GM08714 (cell line): ENCODE results near the gene MGAT2.

Experiments
- H3K4me3 ChIP-seq: fragments of 200-500 bp; sonication (Bioruptor generic); 2 replicates; pipeline ENCODE4 v1.5.1; 2014; ENCODE audit warnings: mild to moderate bottlenecking, low read length, inconsistent platforms
- ZNF274 ChIP-seq: IDR thresholded peaks from 2 replicates; pipeline ENCODE4 v1.6.1; 2012; ENCODE audit warnings: mild to moderate bottlenecking, low read depth, low read length

MGAT2 gene

DNA sequence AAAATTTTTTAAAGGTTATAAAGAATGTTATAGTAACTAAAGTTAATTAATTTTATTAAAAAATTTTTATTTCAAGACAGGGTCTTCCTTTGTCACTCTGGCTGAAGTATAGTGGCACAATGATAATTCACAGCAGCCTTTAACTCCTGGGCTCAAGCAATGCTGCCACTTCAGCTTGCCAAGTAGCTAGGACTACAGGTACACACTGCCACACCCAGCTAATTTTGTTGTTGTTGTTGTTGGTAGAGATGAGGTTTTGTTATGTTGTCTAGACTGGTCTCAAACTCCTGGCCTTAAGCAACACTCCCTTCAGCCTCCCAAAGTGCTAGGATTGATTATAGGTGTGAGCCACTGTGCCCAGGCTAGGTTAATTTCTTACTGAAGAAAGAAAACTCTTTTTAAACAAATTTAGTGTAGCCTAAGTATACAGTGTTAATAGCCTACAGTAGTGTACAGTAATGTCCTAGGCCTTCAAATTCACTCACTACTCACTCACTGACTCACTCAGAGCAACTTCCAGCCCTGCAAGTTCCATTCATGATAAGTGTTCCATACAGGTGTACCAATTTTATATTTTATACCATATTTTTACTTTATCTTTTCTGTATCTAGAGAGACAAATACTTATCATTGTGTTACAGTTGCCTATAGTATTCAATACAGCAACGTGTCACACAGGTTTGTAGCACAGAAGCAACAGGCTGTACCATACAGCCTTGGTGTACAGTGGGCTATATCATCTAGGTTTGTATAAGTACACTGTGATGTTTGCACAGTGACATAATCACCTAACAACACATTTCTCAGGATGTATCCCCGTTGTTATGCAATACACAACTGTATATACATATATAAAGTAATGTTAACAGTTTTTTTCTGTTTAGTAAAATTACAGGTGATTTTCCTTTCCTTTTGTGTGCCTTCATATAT is 39.2 kb downstream of the MGAT2 start:
- no peak overlapping the region for H3K4me3 ChIP-seq
- no peak for TF ChIP-seq ZNF274

DNA sequence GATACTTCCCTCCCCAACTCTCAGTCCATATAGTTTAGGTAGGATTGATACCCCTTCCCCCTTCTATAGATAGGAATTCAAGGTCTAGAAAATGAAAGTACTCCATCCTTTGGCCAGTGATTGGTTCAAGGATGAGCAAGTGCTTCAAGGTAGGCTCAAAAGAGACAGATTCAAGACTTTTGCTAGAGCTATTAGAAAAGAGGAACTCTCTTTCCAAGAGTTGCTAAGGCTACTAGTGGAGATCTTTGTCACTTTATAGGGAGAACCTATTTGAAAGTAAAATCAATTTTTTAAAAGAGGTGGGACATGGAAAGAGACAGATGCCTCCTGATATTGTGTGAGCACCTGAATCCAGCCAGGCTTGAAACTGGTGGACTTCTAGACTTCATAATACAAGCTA is 49.9 kb downstream of the MGAT2 start:
- TF ChIP-seq ZNF274 = no peak

More for the DNA sequence above, 49.9 kb downstream of the MGAT2 start:
- no peak overlapping the region for H3K4me3 ChIP-seq
